ENCODE data around the gene POU2F1. TPM values are rescaled to one million over a fixed set of nuclear protein-coding genes. Genes with fewer than 3 reads are reported as not detected.

POU2F1 gene
- total RNA-seq, 2 donors from 2014 or later, result 48.6 to 49.4 TPM

- no peak overlapping the region for H3K27ac Mint-ChIP-seq
- H3K4me1 ChIP-seq (ENCODE audit: control insufficient read depth, insufficient read depth, low read length), result no peaks in the 10 kb centered on the region
- H3K9me3 ChIP-seq (ENCODE audit: control insufficient read depth, low read length), result no peaks in the 10 kb centered on the region
- H3K4me3 Mint-ChIP-seq, result no peak overlapping the region
- no peak overlapping the region for H3K27ac ChIP-seq (ENCODE audit: low read depth, low read length)
- H3K9me3 Mint-ChIP-seq, result no peaks in the 10 kb centered on the region
- H3K27me3 ChIP-seq (ENCODE audit: control insufficient read depth, insufficient read depth, low read length, poor library complexity, severe bottlenecking), result no peaks in the 10 kb centered on the region
- peaks cover 14% of the 10 kb centered on the region for H3K4me1 Mint-ChIP-seq
- no peak for DNase-seq
- H3K36me3 Mint-ChIP-seq (ENCODE audit: low read depth), result peaks cover 20% of the 10 kb centered on the region
- H3K4me3 ChIP-seq (ENCODE audit: low read length), result no peak overlapping the region
- peaks cover 35% of the 10 kb centered on the region for H3K36me3 ChIP-seq (ENCODE audit: control insufficient read depth, insufficient read depth, low read length)
- H3K9ac ChIP-seq (ENCODE audit: extremely low read depth, low read length, poor library complexity, severe bottlenecking), result no peak overlapping the region
- H3K27me3 Mint-ChIP-seq (ENCODE audit: insufficient read depth), result no peaks in the 10 kb centered on the region
- no peak for TF ChIP-seq CTCF (conservative IDR thresholded peaks at IDR 0.05)
Measured at GRCh38 chr1:167418391-167418790, 197.7 kb downstream of the POU2F1 start.

- Histone ChIP-seq H3K36me3 (ENCODE audit: control insufficient read depth, insufficient read depth, low read length) (peaks cover 33% of the 10 kb centered on the region), H3K4me1 (ENCODE audit: control insufficient read depth, insufficient read depth, low read length) (no peaks in the 10 kb centered on the region), H3K27ac (ENCODE audit: low read depth, low read length) (no peak overlapping the region), H3K9ac (ENCODE audit: extremely low read depth, low read length, poor library complexity, severe bottlenecking) (no peak overlapping the region), H3K27me3 (ENCODE audit: control insufficient read depth, insufficient read depth, low read length, poor library complexity, severe bottlenecking) (no peaks in the 10 kb centered on the region), H3K4me3 (ENCODE audit: low read length) (no peak overlapping the region), H3K9me3 (ENCODE audit: control insufficient read depth, low read length) (no peaks in the 10 kb centered on the region)
- Mint-ChIP-seq H3K9me3 (no peaks in the 10 kb centered on the region), H3K4me3 (no peak overlapping the region), H3K36me3 (ENCODE audit: low read depth) (peaks cover 18% of the 10 kb centered on the region), H3K4me1 (peaks cover 16% of the 10 kb centered on the region), H3K27ac (no peak overlapping the region), H3K27me3 (ENCODE audit: insufficient read depth) (no peaks in the 10 kb centered on the region)
- TF ChIP-seq CTCF (conservative IDR thresholded peaks at IDR 0.05), result no peak
- DNase-seq, result no peak
Measured at GRCh38 chr1:167419245-167419644, 198.6 kb downstream of the POU2F1 start.

- no peak overlapping the region for H3K4me3 Mint-ChIP-seq
- Histone ChIP-seq H3K9me3 (ENCODE audit: control insufficient read depth, low read length) (no peaks in the 10 kb centered on the region), H3K36me3 (ENCODE audit: control insufficient read depth, insufficient read depth, low read length) (peaks cover 20% of the 10 kb centered on the region), H3K4me1 (ENCODE audit: control insufficient read depth, insufficient read depth, low read length) (no peaks in the 10 kb centered on the region), H3K27me3 (ENCODE audit: control insufficient read depth, insufficient read depth, low read length, poor library complexity, severe bottlenecking) (no peaks in the 10 kb centered on the region), H3K4me3 (ENCODE audit: low read length) (no peak overlapping the region), H3K27ac (ENCODE audit: low read depth, low read length) (no peak overlapping the region), H3K9ac (ENCODE audit: extremely low read depth, low read length, poor library complexity, severe bottlenecking) (no peak overlapping the region)
- peak overlapping the region; percentile 52 for H3K27ac Mint-ChIP-seq
- no peaks in the 10 kb centered on the region for H3K9me3 Mint-ChIP-seq
- 28% methylated on average over 3 of the region's 3 CpGs; no CpG with 5 or more reads in 1 of the 2 experiments for WGBS, 2 experiments (ENCODE audit: insufficient coverage in 1 of 2, insufficient read length in 1 of 2)
- peaks cover 20% of the 10 kb centered on the region for H3K4me1 Mint-ChIP-seq
- H3K36me3 Mint-ChIP-seq (ENCODE audit: low read depth), result peaks cover 13% of the 10 kb centered on the region
- no peak for DNase-seq
- H3K27me3 Mint-ChIP-seq (ENCODE audit: insufficient read depth), result no peaks in the 10 kb centered on the region
- no peak for TF ChIP-seq CTCF (conservative IDR thresholded peaks at IDR 0.05)
Measured at GRCh38 chr1:167420510-167420909, 199.8 kb downstream of the POU2F1 start.

Data from endodermal cell (in vitro differentiated cells).